SK-N-SH treated with all-trans-retinoic acid at 6 μM for 48 hours (cell line): ENCODE measurements around the gene TMEM222.

Experiments used
- CSDC2 ChIP-seq: fragments of 250-450 bp; sonication (Bioruptor Pico); IDR thresholded peaks from 2 replicates; pipeline ENCODE4 v1.5.0; 2020; ENCODE audit warnings: mild to moderate bottlenecking, moderate library complexity
- ESRRG ChIP-seq: fragments of 250-450 bp; sonication (Bioruptor Pico); IDR thresholded peaks from 2 replicates; pipeline ENCODE4 v1.6.1; 2021; ENCODE audit warnings: mild to moderate bottlenecking
- GLIS3 ChIP-seq: fragments of 250-450 bp; sonication (Bioruptor Pico); IDR thresholded peaks from 2 replicates; pipeline ENCODE4 v1.5.0; 2020; ENCODE audit warnings: mild to moderate bottlenecking, moderate library complexity
- ISL1 ChIP-seq: fragments of 250-450 bp; sonication (Bioruptor Pico); IDR thresholded peaks from 2 replicates; pipeline ENCODE4 v2.1.2; 2022; ENCODE audit warnings: mild to moderate bottlenecking, moderate library complexity
- OSR1 ChIP-seq: fragments of 250-450 bp; sonication (Bioruptor Pico); IDR thresholded peaks from 2 replicates; pipeline ENCODE4 v1.8.0; 2022; ENCODE audit warnings: moderate library complexity, mild to moderate bottlenecking, inconsistent platforms
- PATZ1 ChIP-seq: fragments of 250-450 bp; sonication (Bioruptor Pico); IDR thresholded peaks from 2 replicates; pipeline ENCODE4 v1.8.0; 2020; ENCODE audit warnings: mild to moderate bottlenecking, moderate library complexity, borderline replicate concordance
- POU6F1 ChIP-seq: fragments of 250-450 bp; sonication (Bioruptor Pico); IDR thresholded peaks from 2 replicates; pipeline ENCODE4 v1.8.0; 2021; ENCODE audit warnings: low read depth, mild to moderate bottlenecking, moderate library complexity, borderline replicate concordance
- PPARA ChIP-seq: fragments of 250-450 bp; sonication (Bioruptor Pico); IDR thresholded peaks from 2 replicates; pipeline ENCODE4 v1.5.0; 2020; ENCODE audit warnings: mild to moderate bottlenecking, borderline replicate concordance
- RARB ChIP-seq: fragments of 250-450 bp; sonication (Bioruptor Pico); IDR thresholded peaks from 2 replicates; pipeline ENCODE4 v1.8.0; 2021; ENCODE audit warnings: mild to moderate bottlenecking, moderate library complexity
- ZC3H10 ChIP-seq: fragments of 250-450 bp; sonication (Bioruptor Pico); IDR thresholded peaks from 2 replicates; pipeline ENCODE4 v1.5.1; 2021; ENCODE audit warnings: mild to moderate bottlenecking, moderate library complexity
- ZFP3 ChIP-seq: fragments of 250-450 bp; sonication (Bioruptor Pico); IDR thresholded peaks from 2 replicates; pipeline ENCODE4 v1.5.0; 2020; ENCODE audit warnings: mild to moderate bottlenecking, moderate library complexity
- ZFP30 ChIP-seq: fragments of 450-650 bp; formaldehyde crosslinking; IDR thresholded peaks from 2 replicates; pipeline ENCODE4 v1.5.0; 2022; ENCODE audit warnings: mild to moderate bottlenecking, moderate library complexity
- ZNF565 ChIP-seq: fragments of 450-650 bp; formaldehyde crosslinking; conservative IDR thresholded peaks from 2 replicates; pipeline ENCODE4 v1.5.0; 2020; ENCODE audit warnings: low read depth, mild to moderate bottlenecking, moderate library complexity

- TF ChIP-seq ISL1 (CRISPR knock-in tag), result no peak
- no peak for TF ChIP-seq CSDC2
- TF ChIP-seq GLIS3 (CRISPR knock-in tag), result no peak
- no peak for TF ChIP-seq ZC3H10 (CRISPR knock-in tag)
- TF ChIP-seq ZFP30 (CRISPR knock-in tag), result no peak
- TF ChIP-seq ZNF565, result no peak
- no peak for TF ChIP-seq ZFP3 (CRISPR knock-in tag)
- no peak for TF ChIP-seq PATZ1 (CRISPR knock-in tag)
- TF ChIP-seq POU6F1 (CRISPR knock-in tag), result no peak
- no peak for TF ChIP-seq PPARA (CRISPR knock-in tag)
- no peak for TF ChIP-seq RARB (CRISPR knock-in tag)
- no peak for TF ChIP-seq OSR1 (CRISPR knock-in tag)
- no peak for TF ChIP-seq ESRRG (CRISPR knock-in tag)
Observed at GRCh38 chr1:27356277-27356618, 34.3 kb downstream of the TMEM222 start.
